LoVo (cell line): ENCODE data around the gene SDK1.
"Not testable (repeated sequence)": the region's sequence is repeated elsewhere in the genome, so short reads cannot be mapped to it uniquely, and the experiment has no call there.

ENCODE experiments used
- DNase-seq: peaks from one replicate; pipeline ENCODE4 v3.0.0-alpha.2; 2016; ENCODE audit warnings: low spot score

SDK1 gene

GRCh38 chr7:4079366-4079765 is 778.3 kb downstream of the SDK1 start:
- no peak for DNase-seq

GRCh38 chr7:4079956-4080355 is 778.9 kb downstream of the SDK1 start:
- no peak for DNase-seq

GRCh38 chr7:4080954-4081353 is 779.9 kb downstream of the SDK1 start:
- DNase-seq = no peak

- DNase-seq = no peak
Measured at GRCh38 chr7:4083513-4083912, 782.5 kb downstream of the SDK1 start.

DNA sequence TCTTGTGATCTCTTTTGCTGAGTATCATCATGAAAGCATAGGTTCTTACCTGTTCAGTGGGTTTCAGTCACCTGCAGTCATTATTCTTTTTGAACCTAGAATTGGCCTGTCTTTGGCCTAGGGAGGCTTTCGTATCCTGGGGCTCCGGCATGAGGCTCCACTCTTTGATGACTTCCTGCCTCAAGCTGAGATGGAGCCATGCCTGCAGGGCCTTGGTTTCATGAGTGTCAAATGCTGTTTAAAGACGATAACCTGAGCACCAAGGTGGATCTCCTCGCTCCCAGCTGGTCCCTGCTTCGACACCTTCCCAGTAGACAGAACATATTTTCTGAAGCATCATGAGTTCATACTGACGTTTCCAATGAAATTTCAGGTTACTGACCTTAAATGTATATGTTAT is 783.2 kb downstream of the SDK1 start:
- no peak for DNase-seq

- no peak for DNase-seq
Measured at GRCh38 chr7:4085937-4086691, 785.1 kb downstream of the SDK1 start.

- DNase-seq = no peak
Measured at GRCh38 chr7:4086723-4087122, 785.7 kb downstream of the SDK1 start.

DNA sequence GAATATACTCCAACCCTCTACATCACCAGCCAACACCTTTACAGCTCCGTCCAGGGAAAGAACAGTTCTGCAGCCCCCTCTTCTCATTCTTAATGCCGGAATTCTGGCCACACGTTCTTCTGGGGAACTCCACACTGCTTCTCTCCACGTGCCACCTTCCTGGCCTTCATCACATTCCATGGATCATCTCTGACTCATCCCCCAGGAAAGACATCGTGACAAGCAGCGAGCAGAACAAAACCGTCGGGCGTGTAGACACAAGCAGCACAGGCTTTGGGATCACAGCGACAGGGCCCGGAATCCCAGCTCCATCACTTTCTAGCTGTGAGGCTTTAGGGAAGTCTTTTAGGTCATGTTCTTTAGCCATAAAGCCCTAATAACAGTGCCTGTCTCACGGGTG is 790.7 kb downstream of the SDK1 start:
- no peak for DNase-seq

DNA sequence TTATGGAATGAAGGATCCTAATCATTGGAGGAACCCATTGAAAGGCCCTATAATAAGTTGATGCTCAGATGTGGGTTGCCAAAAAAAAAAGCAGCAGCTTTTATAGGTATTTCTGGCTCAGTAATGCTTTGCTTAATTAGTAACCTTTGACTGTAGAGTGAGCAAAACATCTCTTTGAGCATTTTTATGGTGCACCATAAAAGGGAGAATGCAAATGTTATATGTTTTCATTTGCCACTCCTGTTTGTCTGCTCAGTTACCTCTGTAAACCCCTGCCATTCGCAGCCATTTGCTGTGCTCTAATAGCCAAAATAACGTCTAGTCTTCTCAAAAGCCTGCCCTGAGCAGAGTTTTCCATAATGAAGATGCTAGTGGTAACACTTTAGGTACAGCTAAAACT is 792.0 kb downstream of the SDK1 start:
- DNase-seq = no peak

DNA sequence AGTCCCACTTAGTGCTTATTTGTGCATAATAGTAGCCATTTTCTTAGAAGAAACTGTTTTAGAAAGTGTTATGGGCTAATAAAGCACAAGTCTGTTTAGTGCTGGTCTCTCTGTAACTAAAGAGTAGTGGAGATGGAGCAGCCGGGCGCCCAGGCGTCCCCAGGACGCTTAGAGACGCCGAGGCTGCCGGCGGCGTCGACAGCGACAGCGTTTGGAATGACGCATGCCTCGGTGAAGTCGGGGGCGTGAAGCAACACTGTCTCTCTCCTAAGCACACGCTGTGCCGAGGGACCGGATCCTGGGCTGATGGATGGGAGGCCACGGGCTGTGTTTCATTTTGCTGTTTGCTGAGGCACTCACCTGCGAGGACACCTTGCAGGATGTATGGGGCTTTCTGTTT is 792.4 kb downstream of the SDK1 start:
- DNase-seq = no peak

GRCh38 chr7:4094158-4094557 is 793.1 kb downstream of the SDK1 start:
- not testable (repeated sequence) for DNase-seq

GRCh38 chr7:4097001-4097609 is 796.1 kb downstream of the SDK1 start:
- no peak for DNase-seq

DNA sequence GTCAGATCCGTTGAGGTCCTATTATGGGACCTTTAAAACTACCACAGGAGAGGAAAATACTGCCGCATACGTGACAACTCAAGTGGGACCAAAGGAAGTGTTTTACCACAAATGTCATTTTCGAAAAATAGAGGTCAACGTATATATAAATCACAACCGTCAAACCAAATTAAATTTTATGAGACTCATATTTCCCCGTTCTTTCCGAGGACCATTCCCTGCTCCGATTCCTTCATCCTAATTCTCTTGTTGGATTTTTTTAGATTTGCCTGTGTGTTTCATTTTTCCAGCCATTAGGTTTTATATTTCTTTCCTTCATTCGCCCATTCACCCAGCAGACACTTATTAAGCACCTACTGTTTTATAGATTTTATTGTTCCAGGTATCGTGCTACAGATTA is 797.1 kb downstream of the SDK1 start:
- no peak for DNase-seq

DNA sequence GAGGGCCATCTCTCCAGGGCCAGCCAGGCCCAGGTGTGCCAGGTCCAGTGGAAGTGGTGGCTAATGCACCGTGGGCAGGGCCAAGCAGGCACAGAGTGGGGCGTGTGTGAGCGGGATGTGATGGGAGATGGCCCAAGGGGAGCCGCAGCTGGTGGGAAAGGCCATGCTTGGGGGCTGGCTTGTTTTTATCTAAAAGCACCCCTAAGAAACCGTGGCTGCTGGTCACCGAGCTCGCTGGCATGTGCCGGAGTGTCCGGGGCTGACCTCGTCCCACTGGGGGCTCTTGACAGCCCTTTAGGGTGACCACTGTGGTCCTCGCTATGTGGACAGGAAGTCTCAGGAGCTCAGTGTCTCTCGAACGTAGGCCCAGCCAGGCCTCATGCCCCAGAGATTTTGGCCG is 798.6 kb downstream of the SDK1 start:
- no peak for DNase-seq

GRCh38 chr7:4100148-4100547 is 799.1 kb downstream of the SDK1 start:
- no peak for DNase-seq

- no peak for DNase-seq
Measured at GRCh38 chr7:4100691-4101090, 799.6 kb downstream of the SDK1 start.

- DNase-seq = no peak
Measured at GRCh38 chr7:4102231-4102841, 801.3 kb downstream of the SDK1 start.

DNA sequence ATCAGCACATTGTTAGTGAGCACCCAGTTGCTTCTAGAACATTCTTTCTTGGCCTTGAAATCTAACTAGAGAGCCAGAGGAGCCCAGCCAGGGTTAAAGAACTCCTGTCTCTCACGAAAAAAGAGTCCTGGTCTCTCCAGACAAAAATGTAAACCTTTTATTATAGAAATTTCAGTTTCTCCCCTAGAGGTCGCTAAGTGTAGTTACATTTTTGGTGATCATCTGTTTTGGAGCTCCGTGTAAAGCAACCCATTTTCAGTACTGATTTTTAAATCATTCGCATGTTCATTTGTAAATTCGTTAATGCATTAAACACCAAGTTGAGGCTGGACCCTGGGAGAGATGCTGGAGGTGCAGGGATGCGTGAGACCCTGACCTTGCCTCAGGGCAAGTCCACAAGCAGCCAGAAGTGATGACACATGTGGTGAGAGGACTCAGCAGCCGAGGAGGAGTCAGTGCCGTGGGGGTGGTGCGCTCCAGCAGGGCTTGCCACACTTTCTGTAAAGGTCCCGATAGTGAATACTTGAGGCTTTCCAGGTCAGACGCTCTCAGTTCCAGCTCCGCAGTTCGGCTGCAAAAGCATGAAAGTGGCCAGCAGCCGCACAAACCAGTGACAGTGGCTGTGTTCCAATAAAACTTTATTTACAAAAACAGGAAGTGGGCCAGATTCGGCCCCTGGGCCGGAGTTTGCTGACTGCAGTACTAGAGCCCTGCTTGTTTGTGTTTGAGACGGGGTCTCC is 802.5 kb downstream of the SDK1 start:
- DNase-seq = no peak

GRCh38 chr7:4107839-4108238 is 806.8 kb downstream of the SDK1 start:
- DNase-seq = no peak

- no peak for DNase-seq
Measured at GRCh38 chr7:4108951-4109350, 807.9 kb downstream of the SDK1 start.

- DNase-seq = no peak
Measured at GRCh38 chr7:4109481-4110110, 808.5 kb downstream of the SDK1 start.

GRCh38 chr7:4110438-4110837 is 809.4 kb downstream of the SDK1 start:
- no peak for DNase-seq
